ENCODE measurements around the gene FMNL1.

DNA sequence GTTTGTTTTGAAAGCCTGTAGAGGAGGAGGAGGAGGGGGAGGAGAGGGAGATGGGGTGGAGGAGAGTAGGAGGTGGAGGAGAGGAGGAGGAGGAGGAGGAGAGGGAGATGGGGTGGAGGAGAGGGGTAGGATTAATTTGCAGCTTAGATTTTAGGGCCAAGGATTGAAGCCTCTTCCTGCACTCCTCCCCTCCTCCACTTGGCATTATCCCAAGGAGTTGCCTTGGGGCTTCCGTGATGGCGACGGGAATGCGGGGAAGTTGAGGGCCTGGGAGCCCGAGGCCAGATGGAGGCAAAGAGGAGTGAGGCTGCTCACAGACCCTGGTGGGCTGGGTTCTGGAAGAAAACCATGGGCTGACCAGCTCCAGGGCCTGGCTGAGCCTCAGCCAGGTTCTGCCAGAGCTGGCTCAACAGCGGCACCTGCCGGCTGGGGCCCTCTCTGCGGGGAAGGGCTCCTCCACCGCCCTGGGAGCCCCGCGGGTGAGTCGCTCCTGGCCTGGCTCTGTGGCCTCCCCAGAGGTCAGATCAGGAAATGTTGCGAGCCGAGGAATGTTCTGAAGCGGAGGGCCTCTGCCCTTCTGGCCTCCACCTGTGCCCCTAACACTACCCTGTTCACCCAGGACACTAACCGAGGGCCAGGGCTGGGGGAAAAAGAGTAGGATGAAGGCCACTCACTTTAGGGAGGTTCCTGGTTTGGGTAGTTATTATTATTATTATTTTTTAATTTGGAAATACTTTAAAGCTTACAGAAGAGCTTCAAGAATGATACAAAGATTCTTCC, 23.9 kb upstream of the FMNL1 start:
- TF ChIP-seq POLR2AphosphoS5 (IDR thresholded peaks at IDR 0.05; ENCODE audit: low read depth, low read length) (no peak), POLR2A (IDR thresholded peaks at IDR 0.05; ENCODE audit: low read depth, low read length) (no peak), TAF1 (IDR thresholded peaks at IDR 0.05; ENCODE audit: borderline replicate concordance, low read depth, low read length) (no peak)
